Natural killer cell (primary cell): ENCODE measurements around the gene FASTK. TPM values are rescaled to one million over a fixed set of nuclear protein-coding genes. Genes with fewer than 3 reads are reported as not detected.

ENCODE experiments used
- ATAC-seq, 3 donors: fragments of 150-1000 bp in 2 of 3; fragments of 200-7000 bp in 1 of 3; cut with Tn5 transposase; 1 replicate in 1 of 3; 2 replicates in 2 of 3; pipeline ENCODE4 v1.10.0; 2021; ENCODE audit warnings: mild to moderate bottlenecking in 2 of 3, moderate library complexity in 2 of 3
- DNase-seq, 2 donors: peaks; one replicate each; pipeline versions ENCODE4 v3.0.0 to v3.0.0-alpha.2; 2013 to 2021; ENCODE audit warnings: mixed read lengths in 1 of 2
- H3K27ac ChIP-seq: one replicate; pipeline ENCODE4 v1.5.1; 2013; ENCODE audit warnings: mild to moderate bottlenecking, low read length
- H3K27me3 ChIP-seq: one replicate; pipeline ENCODE4 v1.6.1; 2013; ENCODE audit warnings: low read length; ENCODE audit not compliant: control insufficient read depth, insufficient read depth
- H3K36me3 ChIP-seq: one replicate; pipeline ENCODE4 v1.6.1; 2013; ENCODE audit warnings: low read length; ENCODE audit not compliant: control insufficient read depth, insufficient read depth
- H3K4me1 ChIP-seq: one replicate; pipeline ENCODE4 v1.6.1; 2013; ENCODE audit warnings: low read length; ENCODE audit not compliant: control insufficient read depth, insufficient read depth
- H3K4me3 ChIP-seq: one replicate; pipeline ENCODE4 v1.5.1; 2013; ENCODE audit warnings: low read length
- H3K9me3 ChIP-seq: one replicate; pipeline ENCODE4 v1.6.1; 2013; ENCODE audit warnings: low read length; ENCODE audit not compliant: control insufficient read depth, insufficient read depth
- H3K27ac Mint-ChIP-seq, 2 donors: one replicate each; pipeline ENCODE4 v1.8.0; 2022; ENCODE audit warnings: mild to moderate bottlenecking in 2 of 2, mixed read lengths in 2 of 2, moderate library complexity in 1 of 2
- H3K27me3 Mint-ChIP-seq, 2 donors: one replicate each; pipeline ENCODE4 v1.8.0; 2022; ENCODE audit warnings: low read depth in 2 of 2, mixed read lengths in 2 of 2
- H3K36me3 Mint-ChIP-seq: one replicate; pipeline ENCODE4 v1.8.0; 2022; ENCODE audit warnings: mixed read lengths
- H3K4me1 Mint-ChIP-seq, 2 donors: one replicate each; pipeline ENCODE4 v1.8.0; 2022; ENCODE audit warnings: mixed read lengths in 2 of 2
- H3K4me3 Mint-ChIP-seq: one replicate; pipeline ENCODE4 v1.8.0; 2022; ENCODE audit warnings: mild to moderate bottlenecking, moderate library complexity, mixed read lengths
- H3K9me3 Mint-ChIP-seq, 2 donors: one replicate each; pipeline ENCODE4 v1.8.0; 2022; ENCODE audit warnings: mixed read lengths in 2 of 2
- CTCF ChIP-seq: fragments of 200-600 bp; IDR thresholded peaks from one replicate; pipeline ENCODE4 v1.8.0; 2022; ENCODE audit warnings: antibody characterized with exemption
- WGBS: methylation state at CpG from one replicate; pipeline ENCODE4 v1.1.7; 2013; ENCODE audit warnings: missing lambda C conversion rate; ENCODE audit not compliant: insufficient coverage; 5-methylcytosine and 5-hydroxymethylcytosine counted together
- intact Hi-C: fragments of 100-400 bp; cut with micrococcal nuclease; formaldehyde crosslinking; loops from one replicate; pipeline ENCODE4 v1.14.2; 2022
- total RNA-seq, 4 donors: library from RNA; stranded (reverse); fragments of 120-200 nt in 1 of 4; gene quantifications; one replicate each; pipeline versions ENCODE4 v1.2.3 to v1.2.4, GENCODE V29; 2013 to 2022

The FASTK gene
- total RNA-seq, 3 donors from 2014 or later (not counting 1 experiment from before 2014, with no cell fraction given), result 72.8 to 89.4 (median 85.2) TPM

DNA sequence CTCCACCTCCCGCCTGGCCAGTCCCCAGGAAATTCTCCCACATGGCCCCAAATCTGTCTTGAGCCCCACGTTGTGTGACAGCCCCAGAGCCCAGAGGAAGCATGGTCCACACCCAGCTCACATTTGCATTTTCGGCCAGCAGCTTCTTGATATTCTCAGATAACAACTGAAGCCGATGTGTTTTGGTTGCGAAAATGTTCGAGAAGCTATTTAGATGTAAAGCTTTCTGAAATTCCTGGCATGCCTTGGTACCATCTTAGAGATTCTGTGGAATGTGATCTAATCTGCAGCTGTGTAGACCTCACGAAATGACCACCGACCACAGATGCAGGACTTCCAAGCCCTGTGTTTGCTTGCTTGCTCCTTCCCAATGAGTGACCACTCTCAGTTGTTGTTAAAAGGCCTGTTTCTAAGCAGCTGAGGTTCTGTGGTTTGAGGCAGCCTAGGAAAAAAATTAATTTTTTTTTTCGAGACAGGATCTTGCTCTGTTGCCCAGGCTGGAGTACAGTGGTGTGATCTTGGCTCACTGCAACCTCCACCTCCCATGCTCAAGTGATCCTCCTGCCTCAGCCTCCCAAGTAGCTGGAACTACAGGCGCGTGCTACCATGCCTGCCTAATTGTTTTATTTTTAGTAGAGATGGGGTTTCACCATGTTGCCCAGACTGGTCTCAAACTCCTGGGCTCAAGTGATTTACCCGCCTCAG lies 12.4 kb downstream of the FASTK start:
- Histone ChIP-seq H3K9me3 (no peaks in the 10 kb centered on the region), H3K27ac (no peak overlapping the region), H3K4me1 (no peaks in the 10 kb centered on the region), H3K27me3 (no peaks in the 10 kb centered on the region), H3K36me3 (peaks cover 53% of the 10 kb centered on the region), H3K4me3 (no peak overlapping the region)
- Mint-ChIP-seq H3K27ac (no peak overlapping the region), H3K36me3 (no peaks in the 10 kb centered on the region), H3K27me3 (no peaks in the 10 kb centered on the region), H3K9me3 (no peaks in the 10 kb centered on the region), H3K4me3 (no peak overlapping the region), H3K4me1 (no peaks in the 10 kb centered on the region)
- ATAC-seq (no peak), DNase-seq (no peak)
- intact Hi-C loops, result no loop called here
- 92% methylated on average over 12 of the region's 12 CpGs for WGBS
- TF ChIP-seq CTCF, result no peak

DNA sequence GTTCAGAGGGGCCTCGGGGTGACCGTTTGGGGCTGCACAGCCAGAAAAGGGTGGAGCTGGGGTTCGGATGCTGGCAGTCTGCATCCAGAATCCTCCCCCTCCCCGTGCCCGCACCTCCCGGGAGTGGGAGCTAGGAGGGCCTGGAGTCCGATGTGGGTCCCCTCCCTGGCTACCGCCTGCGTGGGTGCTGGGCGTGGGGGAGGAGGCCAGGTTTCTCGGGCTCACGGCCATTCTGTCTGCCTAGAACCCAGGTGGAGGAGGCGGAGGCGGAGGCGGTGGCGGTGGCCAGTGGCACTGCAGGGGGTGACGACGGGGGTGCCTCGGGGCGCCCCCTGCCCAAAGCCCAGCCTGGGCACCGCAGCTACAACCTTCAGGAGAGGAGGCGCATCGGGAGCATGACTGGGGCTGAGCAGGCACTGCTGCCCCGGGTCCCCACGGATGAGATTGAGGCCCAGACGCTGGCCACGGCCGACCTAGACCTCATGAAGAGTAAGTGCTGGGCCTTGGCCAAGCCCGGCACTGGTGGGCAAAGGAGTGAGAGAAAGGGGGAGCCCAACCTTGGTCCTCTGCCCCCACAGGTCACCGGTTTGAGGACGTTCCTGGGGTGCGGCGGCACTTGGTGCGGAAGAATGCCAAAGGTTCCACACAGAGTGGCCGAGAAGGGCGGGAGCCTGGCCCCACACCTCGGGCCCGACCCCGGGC lies 14.2 kb downstream of the FASTK start:
- Mint-ChIP-seq H3K4me1 (peaks cover 0 to 6% of the 10 kb centered on the region in 2 donors), H3K36me3 (no peaks in the 10 kb centered on the region), H3K27me3 (no peaks in the 10 kb centered on the region), H3K4me3 (no peak overlapping the region), H3K9me3 (no peaks in the 10 kb centered on the region), H3K27ac (no peak overlapping the region)
- H3K27me3 ChIP-seq, result no peaks in the 10 kb centered on the region
- no peak overlapping the region for H3K27ac ChIP-seq
- intact Hi-C loops, result no loop called here
- WGBS, result 98% methylated on average over 39 of the region's 39 CpGs
- no peaks in the 10 kb centered on the region for H3K9me3 ChIP-seq
- H3K4me3 ChIP-seq, result no peak overlapping the region
- H3K36me3 ChIP-seq, result peaks cover 45% of the 10 kb centered on the region
- no peak for TF ChIP-seq CTCF
- no peak for ATAC-seq
- H3K4me1 ChIP-seq, result no peaks in the 10 kb centered on the region
- no peak for DNase-seq

DNA sequence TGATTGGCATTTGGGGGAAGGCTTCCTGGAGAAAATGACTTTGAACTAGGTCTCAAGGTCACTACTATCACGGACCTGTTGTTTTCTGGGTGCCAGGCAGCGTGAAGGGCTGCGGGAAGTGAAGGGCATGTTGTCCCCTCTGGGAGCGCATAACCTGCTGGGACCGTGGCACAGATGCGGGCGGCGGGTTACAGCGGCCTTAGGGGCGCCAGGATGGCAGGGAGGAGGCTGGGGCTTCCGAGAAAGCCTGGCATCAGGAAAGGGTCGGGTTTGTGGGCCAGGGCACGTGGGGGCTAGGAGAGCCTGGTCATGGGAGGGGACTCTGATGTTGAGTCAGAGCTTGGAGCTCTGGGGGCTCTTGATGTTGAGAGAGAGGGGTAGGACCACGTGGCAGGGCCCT lies 15.1 kb downstream of the FASTK start:
- Histone ChIP-seq H3K36me3 (peaks cover 38% of the 10 kb centered on the region), H3K9me3 (no peaks in the 10 kb centered on the region), H3K4me3 (no peak overlapping the region), H3K27ac (no peak overlapping the region), H3K27me3 (no peaks in the 10 kb centered on the region), H3K4me1 (peaks cover 7% of the 10 kb centered on the region)
- no peaks in the 10 kb centered on the region for H3K27me3 Mint-ChIP-seq
- ATAC-seq, result no peak
- no peak overlapping the region for H3K27ac Mint-ChIP-seq
- TF ChIP-seq CTCF, result no peak
- 96% methylated on average over 14 of the region's 14 CpGs for WGBS
- intact Hi-C loops, result no loop called here
- no peak overlapping the region for H3K4me3 Mint-ChIP-seq
- H3K36me3 Mint-ChIP-seq, result no peaks in the 10 kb centered on the region
- H3K9me3 Mint-ChIP-seq, result no peaks in the 10 kb centered on the region
- DNase-seq, result no peak
- peaks cover 0 to 15% of the 10 kb centered on the region in 2 donors for H3K4me1 Mint-ChIP-seq
